ENCODE measurements around the gene PDPK1.
"Not testable (repeated sequence)": the region's sequence is repeated elsewhere in the genome, so short reads cannot be mapped to it uniquely, and the experiment has no call there.

GRCh38 chr16:2575839-2576238 lies 38.0 kb downstream of the PDPK1 start:
- TF ChIP-seq, protein P1, sequence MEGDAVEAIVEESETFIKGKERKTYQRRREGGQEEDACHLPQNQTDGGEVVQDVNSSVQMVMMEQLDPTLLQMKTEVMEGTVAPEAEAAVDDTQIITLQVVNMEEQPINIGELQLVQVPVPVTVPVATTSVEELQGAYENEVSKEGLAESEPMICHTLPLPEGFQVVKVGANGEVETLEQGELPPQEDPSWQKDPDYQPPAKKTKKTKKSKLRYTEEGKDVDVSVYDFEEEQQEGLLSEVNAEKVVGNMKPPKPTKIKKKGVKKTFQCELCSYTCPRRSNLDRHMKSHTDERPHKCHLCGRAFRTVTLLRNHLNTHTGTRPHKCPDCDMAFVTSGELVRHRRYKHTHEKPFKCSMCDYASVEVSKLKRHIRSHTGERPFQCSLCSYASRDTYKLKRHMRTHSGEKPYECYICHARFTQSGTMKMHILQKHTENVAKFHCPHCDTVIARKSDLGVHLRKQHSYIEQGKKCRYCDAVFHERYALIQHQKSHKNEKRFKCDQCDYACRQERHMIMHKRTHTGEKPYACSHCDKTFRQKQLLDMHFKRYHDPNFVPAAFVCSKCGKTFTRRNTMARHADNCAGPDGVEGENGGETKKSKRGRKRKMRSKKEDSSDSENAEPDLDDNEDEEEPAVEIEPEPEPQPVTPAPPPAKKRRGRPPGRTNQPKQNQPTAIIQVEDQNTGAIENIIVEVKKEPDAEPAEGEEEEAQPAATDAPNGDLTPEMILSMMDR (conservative IDR thresholded peaks at IDR 0.05; ENCODE audit: low read depth in 2 of 2), result not testable (repeated sequence)
- not testable (repeated sequence) for TF ChIP-seq POLR2AphosphoS5 (IDR thresholded peaks at IDR 0.05; ENCODE audit: low read depth); EZH2 (IDR thresholded peaks at IDR 0.05; ENCODE audit: low read depth, unreplicated experiment); JUNB (IDR thresholded peaks at IDR 0.05; ENCODE audit: unreplicated experiment); STAT1 (IDR thresholded peaks at IDR 0.05; ENCODE audit: unreplicated experiment); EZH2phosphoT487 (IDR thresholded peaks at IDR 0.05; ENCODE audit: unreplicated experiment)
- TF ChIP-seq, protein P2, sequence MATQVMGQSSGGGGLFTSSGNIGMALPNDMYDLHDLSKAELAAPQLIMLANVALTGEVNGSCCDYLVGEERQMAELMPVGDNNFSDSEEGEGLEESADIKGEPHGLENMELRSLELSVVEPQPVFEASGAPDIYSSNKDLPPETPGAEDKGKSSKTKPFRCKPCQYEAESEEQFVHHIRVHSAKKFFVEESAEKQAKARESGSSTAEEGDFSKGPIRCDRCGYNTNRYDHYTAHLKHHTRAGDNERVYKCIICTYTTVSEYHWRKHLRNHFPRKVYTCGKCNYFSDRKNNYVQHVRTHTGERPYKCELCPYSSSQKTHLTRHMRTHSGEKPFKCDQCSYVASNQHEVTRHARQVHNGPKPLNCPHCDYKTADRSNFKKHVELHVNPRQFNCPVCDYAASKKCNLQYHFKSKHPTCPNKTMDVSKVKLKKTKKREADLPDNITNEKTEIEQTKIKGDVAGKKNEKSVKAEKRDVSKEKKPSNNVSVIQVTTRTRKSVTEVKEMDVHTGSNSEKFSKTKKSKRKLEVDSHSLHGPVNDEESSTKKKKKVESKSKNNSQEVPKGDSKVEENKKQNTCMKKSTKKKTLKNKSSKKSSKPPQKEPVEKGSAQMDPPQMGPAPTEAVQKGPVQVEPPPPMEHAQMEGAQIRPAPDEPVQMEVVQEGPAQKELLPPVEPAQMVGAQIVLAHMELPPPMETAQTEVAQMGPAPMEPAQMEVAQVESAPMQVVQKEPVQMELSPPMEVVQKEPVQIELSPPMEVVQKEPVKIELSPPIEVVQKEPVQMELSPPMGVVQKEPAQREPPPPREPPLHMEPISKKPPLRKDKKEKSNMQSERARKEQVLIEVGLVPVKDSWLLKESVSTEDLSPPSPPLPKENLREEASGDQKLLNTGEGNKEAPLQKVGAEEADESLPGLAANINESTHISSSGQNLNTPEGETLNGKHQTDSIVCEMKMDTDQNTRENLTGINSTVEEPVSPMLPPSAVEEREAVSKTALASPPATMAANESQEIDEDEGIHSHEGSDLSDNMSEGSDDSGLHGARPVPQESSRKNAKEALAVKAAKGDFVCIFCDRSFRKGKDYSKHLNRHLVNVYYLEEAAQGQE (IDR thresholded peaks at IDR 0.05; ENCODE audit: unreplicated experiment), result not testable (repeated sequence)

Measured in GM23338 (cell line).